Activated CD8-positive, alpha-beta T cell treated with anti-CD3 and anti-CD28 coated beads for 36 hours (primary cell): ENCODE results near the gene RAPGEF2. TPM values are rescaled to one million over a fixed set of nuclear protein-coding genes. Genes with fewer than 3 reads are reported as not detected.

ENCODE experiments used
- ATAC-seq: fragments of 200-7000 bp; cut with Tn5 transposase; one replicate; pipeline ENCODE4 v1.10.0; 2021; ENCODE audit warnings: mild to moderate bottlenecking, moderate library complexity
- CTCF ChIA-PET: fragments of 350-600 bp; sonication (Branson Sonifier 250); formaldehyde crosslinking; loops from one replicate; lab custom pipeline; 2021; ENCODE audit warnings: antibody characterized with exemption; lab: Charles Lee
- POLR2A ChIA-PET: fragments of 350-600 bp; sonication (Branson Sonifier 250); formaldehyde crosslinking; loops from one replicate; lab custom pipeline; 2021; ENCODE audit warnings: antibody characterized with exemption; lab: Charles Lee
- DNase-seq: peaks from one replicate; pipeline ENCODE4 v3.0.0-alpha.2; 2020
- H3K27ac Mint-ChIP-seq: one replicate; pipeline ENCODE4 v1.8.0; 2021; ENCODE audit warnings: mild to moderate bottlenecking, mixed read lengths
- H3K27me3 Mint-ChIP-seq: one replicate; pipeline ENCODE4 v1.8.0; 2021; ENCODE audit warnings: mixed read lengths
- H3K36me3 Mint-ChIP-seq: one replicate; pipeline ENCODE4 v1.8.0; 2021; ENCODE audit warnings: low read depth, mixed read lengths
- H3K4me1 Mint-ChIP-seq: one replicate; pipeline ENCODE4 v1.8.0; 2021; ENCODE audit warnings: low read depth, mixed read lengths
- H3K4me3 Mint-ChIP-seq: one replicate; pipeline ENCODE4 v1.8.0; 2021; ENCODE audit warnings: mild to moderate bottlenecking, moderate library complexity, mixed read lengths
- H3K9me3 Mint-ChIP-seq: one replicate; pipeline ENCODE4 v1.8.0; 2021; ENCODE audit warnings: mixed read lengths
- CTCF ChIP-seq: fragments of 200-600 bp; IDR thresholded peaks from one replicate; pipeline ENCODE4 v1.8.0; 2022; ENCODE audit warnings: antibody characterized with exemption, mild to moderate bottlenecking
- intact Hi-C: fragments of 100-400 bp; cut with micrococcal nuclease; formaldehyde crosslinking; loops from one replicate; pipeline ENCODE4 v1.10.0; 2022
- total RNA-seq, 2 experiments: library from RNA; stranded (reverse); gene quantifications; one replicate each; pipeline ENCODE4 v1.2.3, GENCODE V29; 2021

The RAPGEF2 gene
- total RNA-seq, 2 experiments from 2014 or later, result 13.7 to 14.8 TPM

GRCh38 chr4:159150396-159150795 lies 47.5 kb downstream of the RAPGEF2 start:
- intact Hi-C loops, result no loop called here
- Mint-ChIP-seq H3K4me3 (no peak overlapping the region), H3K9me3 (no peaks in the 10 kb centered on the region), H3K36me3 (no peaks in the 10 kb centered on the region), H3K27ac (no peak overlapping the region), H3K27me3 (no peaks in the 10 kb centered on the region), H3K4me1 (peaks cover 12% of the 10 kb centered on the region)
- no peak for TF ChIP-seq CTCF
- no peak for ATAC-seq
- POLR2A ChIA-PET, result no interaction called here
- DNase-seq, result no peak
- CTCF ChIA-PET, result no interaction called here

DNA sequence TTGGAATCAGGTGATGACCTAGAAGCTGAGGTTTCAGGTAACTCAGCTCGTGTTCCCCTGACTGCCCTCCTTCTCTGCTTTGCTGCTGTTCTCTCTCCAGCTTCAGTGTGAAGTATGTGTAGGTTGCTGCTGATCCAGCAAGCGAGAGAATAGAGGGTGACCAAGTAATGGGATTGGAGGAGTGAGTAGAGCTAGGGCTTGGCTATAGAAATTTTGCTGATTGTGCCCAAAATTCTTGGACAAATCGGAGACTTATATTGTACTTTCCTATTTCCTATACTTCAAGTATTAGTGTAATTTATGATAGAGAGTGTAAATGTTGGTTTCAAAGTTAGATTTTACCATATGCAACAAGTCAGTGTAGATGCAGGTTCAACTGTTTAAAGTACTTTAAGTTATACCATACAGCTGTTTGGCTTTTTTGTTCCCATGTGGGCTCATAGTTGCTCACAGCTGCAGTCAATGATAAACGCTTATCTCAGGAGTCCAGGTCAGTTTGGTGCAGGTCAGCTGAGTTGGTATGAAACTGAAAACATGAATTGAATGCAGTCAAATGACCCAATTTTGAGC lies 48.0 kb downstream of the RAPGEF2 start:
- H3K27ac Mint-ChIP-seq, result no peak overlapping the region
- ChIA-PET CTCF (no interaction called here), POLR2A (no interaction called here)
- no peak for DNase-seq
- no peaks in the 10 kb centered on the region for H3K27me3 Mint-ChIP-seq
- no peak for TF ChIP-seq CTCF
- peaks cover 9% of the 10 kb centered on the region for H3K4me1 Mint-ChIP-seq
- H3K9me3 Mint-ChIP-seq, result no peaks in the 10 kb centered on the region
- H3K4me3 Mint-ChIP-seq, result no peak overlapping the region
- intact Hi-C loops, result no loop called here
- H3K36me3 Mint-ChIP-seq, result no peaks in the 10 kb centered on the region
- no peak for ATAC-seq

DNA sequence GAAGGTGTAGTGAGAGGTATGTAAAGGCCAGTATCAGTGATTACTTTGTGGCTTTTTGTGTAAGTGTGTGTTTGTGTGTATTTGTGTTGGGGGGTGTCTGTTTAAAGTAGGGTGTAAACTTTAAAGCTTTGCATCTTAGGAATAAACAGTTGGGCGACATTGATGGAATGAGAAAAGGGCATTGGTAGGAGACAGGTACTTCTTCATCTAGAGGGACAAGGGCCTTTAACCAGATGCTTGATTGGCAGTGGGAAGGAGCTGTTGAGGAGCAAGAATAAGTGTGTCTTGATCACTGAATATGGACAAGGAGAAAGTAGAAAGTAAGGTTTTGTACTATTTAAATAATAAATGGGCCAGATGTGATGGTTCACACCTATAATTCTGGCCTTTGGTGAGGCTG lies 48.8 kb downstream of the RAPGEF2 start:
- intact Hi-C loops, result no loop called here
- CTCF ChIA-PET, result interaction anchor here (1.0 kb wide), 1 partner anchor 52 kb away, joined by 3 read pairs; no protein-coding TSS in a partner anchor
- POLR2A ChIA-PET, result no interaction called here
- ATAC-seq (no peak), DNase-seq (no peak)
- Mint-ChIP-seq H3K9me3 (no peaks in the 10 kb centered on the region), H3K27me3 (no peaks in the 10 kb centered on the region), H3K4me3 (no peak overlapping the region), H3K4me1 (peaks cover 9% of the 10 kb centered on the region), H3K27ac (no peak overlapping the region), H3K36me3 (no peaks in the 10 kb centered on the region)
- no peak for TF ChIP-seq CTCF

GRCh38 chr4:159152181-159152580 lies 49.3 kb downstream of the RAPGEF2 start:
- no peaks in the 10 kb centered on the region for H3K9me3 Mint-ChIP-seq
- no peaks in the 10 kb centered on the region for H3K36me3 Mint-ChIP-seq
- H3K4me3 Mint-ChIP-seq, result no peak overlapping the region
- H3K4me1 Mint-ChIP-seq, result peaks cover 9% of the 10 kb centered on the region
- ChIA-PET POLR2A (no interaction called here), CTCF (interaction anchor here (1.0 kb wide), 1 partner anchor 51 kb away, joined by 3 read pairs; no protein-coding TSS in a partner anchor)
- no peak overlapping the region for H3K27ac Mint-ChIP-seq
- intact Hi-C loops, result no loop called here
- H3K27me3 Mint-ChIP-seq, result no peaks in the 10 kb centered on the region
- no peak for TF ChIP-seq CTCF
- DNase-seq, result no peak
- no peak for ATAC-seq

- intact Hi-C loops, result no loop called here
- ChIA-PET POLR2A (interaction anchor here (0.5 kb wide), 1 partner anchor 121 kb away, joined by 3 read pairs; no protein-coding TSS in a partner anchor), CTCF (no interaction called here)
- no peaks in the 10 kb centered on the region for H3K36me3 Mint-ChIP-seq
- no peaks in the 10 kb centered on the region for H3K9me3 Mint-ChIP-seq
- H3K27me3 Mint-ChIP-seq, result no peaks in the 10 kb centered on the region
- ATAC-seq (no peak), DNase-seq (no peak)
- no peak for TF ChIP-seq CTCF
- H3K4me3 Mint-ChIP-seq, result no peak overlapping the region
- H3K4me1 Mint-ChIP-seq, result peaks cover 11% of the 10 kb centered on the region
- no peak overlapping the region for H3K27ac Mint-ChIP-seq
Measured at GRCh38 chr4:159153669-159154068, 50.8 kb downstream of the RAPGEF2 start.
